B cell (primary cell): Measurements from ENCODE around the gene PDK1. TPM values are rescaled to one million over a fixed set of nuclear protein-coding genes. Genes with fewer than 3 reads are reported as not detected.

Experiments used
- ATAC-seq: fragments of 200-7000 bp; cut with Tn5 transposase; one replicate; pipeline ENCODE4 v1.10.0; 2021; ENCODE audit warnings: low read depth, mild to moderate bottlenecking, moderate number of reproducible peaks, moderate library complexity
- CTCF ChIA-PET: fragments of 350-600 bp; sonication (Branson Sonifier 250); formaldehyde crosslinking; loops from one replicate; lab custom pipeline; 2021; ENCODE audit warnings: antibody characterized with exemption, inconsistent platforms; lab: Charles Lee
- POLR2A ChIA-PET: fragments of 350-600 bp; sonication (Branson Sonifier 250); formaldehyde crosslinking; loops from one replicate; lab custom pipeline; 2021; ENCODE audit warnings: antibody characterized with exemption; lab: Charles Lee
- DNase-seq: peaks from one replicate; pipeline ENCODE4 v3.0.0; 2013
- H2AFZ ChIP-seq: 2 replicates; pipeline ENCODE4 v1.6.1; 2012; ENCODE audit warnings: mild to moderate bottlenecking, low read depth, low read length; ENCODE audit not compliant: insufficient read depth, poor library complexity, severe bottlenecking
- H3K27ac ChIP-seq, 2 donors: 1 replicate in 1 of 2; 2 replicates in 1 of 2; pipeline ENCODE4 v1.5.1; 2012 to 2013; ENCODE audit warnings: low read length in 2 of 2, mild to moderate bottlenecking in 2 of 2, moderate library complexity in 1 of 2
- H3K27me3 ChIP-seq, 4 experiments: fragments of 200-600 bp in 1 of 4; sonication (generic) in 1 of 4; replicated peaks in 1 of 4; 1 replicate in 2 of 4; 2 replicates in 2 of 4; pipeline versions ENCODE4 v1.6.1 to v1.7.0; 2013 to 2016; ENCODE audit warnings: low read length in 3 of 4, mild to moderate bottlenecking in 2 of 4, mixed read lengths in 1 of 4, moderate library complexity in 1 of 4; ENCODE audit not compliant: insufficient read depth in 4 of 4, control insufficient read depth in 3 of 4; ENCODE audit errors: control extremely low read depth in 1 of 4
- H3K36me3 ChIP-seq, 2 experiments: replicated peaks in 1 of 2; 1 replicate in 1 of 2; 2 replicates in 1 of 2; pipeline versions ENCODE4 v1.6.1 to v1.7.1; 2013; ENCODE audit warnings: low read length in 1 of 2; ENCODE audit not compliant: insufficient read depth in 2 of 2, control insufficient read depth in 1 of 2; ENCODE audit errors: control extremely low read depth in 1 of 2, extremely low read depth in 1 of 2
- H3K4me1 ChIP-seq, 2 donors: fragments of 200-600 bp in 1 of 2; sonication (generic) in 1 of 2; 1 replicate in 1 of 2; 2 replicates in 1 of 2; pipeline versions ENCODE4 v1.5.1 to v1.6.1; 2013 to 2017; ENCODE audit warnings: low read length in 2 of 2; ENCODE audit not compliant: control insufficient read depth in 2 of 2, insufficient read depth in 2 of 2
- H3K4me2 ChIP-seq: replicated peaks from 2 replicates; pipeline ENCODE3; 2012; ENCODE audit warnings: mild to moderate bottlenecking, low read depth, low read length; ENCODE audit not compliant: poor library complexity, severe bottlenecking
- H3K4me3 ChIP-seq, 5 experiments: fragments of 200-600 bp in 1 of 5; sonication (generic) in 1 of 5; 1 replicate in 3 of 5; 2 replicates in 2 of 5; pipeline versions ENCODE4 v1.5.1 to v1.7.0; 2011 to 2016; ENCODE audit warnings: low read length in 4 of 5, mild to moderate bottlenecking in 4 of 5, low read depth in 2 of 5, control low read depth in 1 of 5, moderate library complexity in 1 of 5; ENCODE audit not compliant: insufficient read depth in 1 of 5; ENCODE audit errors: control extremely low read depth in 1 of 5, extremely low read depth in 1 of 5
- H3K79me2 ChIP-seq: fragments of 200-600 bp; sonication (generic); one replicate; pipeline ENCODE4 v1.6.0; 2016; ENCODE audit warnings: low read length; ENCODE audit not compliant: control insufficient read depth, insufficient read depth
- H3K9ac ChIP-seq: fragments of 200-600 bp; sonication (generic); 2 replicates; pipeline ENCODE4 v1.6.1; 2017; ENCODE audit warnings: mild to moderate bottlenecking, low read length, moderate library complexity
- H3K9me3 ChIP-seq, 3 donors: one replicate each; pipeline versions ENCODE4 v1.6.1 to v1.7.1; 2013; ENCODE audit warnings: low read length in 2 of 3; ENCODE audit not compliant: control insufficient read depth in 2 of 3, insufficient read depth in 1 of 3; ENCODE audit errors: control extremely low read depth in 1 of 3
- H4K20me1 ChIP-seq: 2 replicates; pipeline ENCODE4 v1.6.0; 2012; ENCODE audit warnings: mild to moderate bottlenecking, low read length; ENCODE audit not compliant: insufficient read depth, control insufficient read depth, poor library complexity, severe bottlenecking
- H3K27ac Mint-ChIP-seq: one replicate; pipeline ENCODE4 v1.8.0; 2021; ENCODE audit warnings: mixed read lengths
- H3K27me3 Mint-ChIP-seq: one replicate; pipeline ENCODE4 v1.8.0; 2021; ENCODE audit warnings: mixed read lengths
- H3K4me1 Mint-ChIP-seq: one replicate; pipeline ENCODE4 v1.8.0; 2021; ENCODE audit warnings: mixed read lengths
- H3K4me3 Mint-ChIP-seq: one replicate; pipeline ENCODE4 v1.8.0; 2021; ENCODE audit warnings: mixed read lengths
- H3K9me3 Mint-ChIP-seq: one replicate; pipeline ENCODE4 v1.8.0; 2022; ENCODE audit warnings: mixed read lengths; ENCODE audit not compliant: insufficient read depth
- CTCF ChIP-seq: fragments of 200-600 bp; IDR thresholded peaks from one replicate; pipeline ENCODE4 v1.8.0; 2022; ENCODE audit warnings: antibody characterized with exemption, mild to moderate bottlenecking
- EZH2 ChIP-seq: IDR thresholded peaks from 2 replicates; pipeline ENCODE4 v1.6.1; 2012; ENCODE audit warnings: borderline replicate concordance, low read depth, mild to moderate bottlenecking, moderate library complexity, low read length; ENCODE audit not compliant: insufficient read depth, poor library complexity, severe bottlenecking
- WGBS: methylation state at CpG from one replicate; pipeline ENCODE4 v1.1.5; 2013; ENCODE audit warnings: missing lambda C conversion rate; ENCODE audit not compliant: insufficient coverage; 5-methylcytosine and 5-hydroxymethylcytosine counted together
- intact Hi-C: fragments of 100-400 bp; cut with micrococcal nuclease; formaldehyde crosslinking; loops from one replicate; pipeline ENCODE4 v1.10.0; 2022
- polyA plus RNA-seq: library from polyadenylated mRNA; depleted of rRNA; stranded (reverse); fragments of >200 nt; gene quantifications from 2 replicates; pipeline ENCODE4 v1.2.3, GENCODE V29; 2012
- total RNA-seq, 2 donors: library from RNA; stranded (reverse); fragments of 120-200 nt in 1 of 2; gene quantifications; 1 replicate in 1 of 2; 2 replicates in 1 of 2; pipeline versions ENCODE4 v1.2.3 to v1.2.4, GENCODE V29; 2013 to 2022

PDK1 gene
- total and polyA plus RNA-seq, 2 donors (not counting 1 experiment from before 2014, with no cell fraction given): 12.5 to 25.5 TPM

- Histone ChIP-seq H3K9me3 (no peaks in the 10 kb centered on the region), H3K27me3 (no peaks in the 10 kb centered on the region), H3K36me3 (peaks cover 0 to 3% of the 10 kb centered on the region in 2 experiments), H2AFZ (peak overlapping the region; percentile 87), H3K27ac (peak overlapping the region; percentile 87 to 92), H3K79me2 (peaks cover 90% of the 10 kb centered on the region), H3K9ac (peak overlapping the region; percentile 84), H3K4me1 (peaks cover 20 to 25% of the 10 kb centered on the region in 2 donors), H4K20me1 (peaks cover 16% of the 10 kb centered on the region), H3K4me3 (peak overlapping the region; percentile 80 to 96 (median 86)), H3K4me2 (peak overlapping the region; percentile 79)
- DNase-seq (peak; percentile 25), ATAC-seq (no peak)
- intact Hi-C loops: loop anchor here (5.0 to 10.0 kb wide), 5 partner anchors 120 to 1930 kb away; partner anchors contain the start of genes DLX2, GPR155, OLA1 and SLC25A12
- H3K4me1 Mint-ChIP-seq: peaks cover 32% of the 10 kb centered on the region
- no peaks in the 10 kb centered on the region for H3K27me3 Mint-ChIP-seq
- ChIA-PET POLR2A (interaction anchor here (0.7 to 1.6 kb wide), 2 partner anchors 452 to 632 kb away, joined by 3 to 4 read pairs; partner anchors contain the start of genes DLX2 and HAT1), CTCF (interaction anchor here (1.2 kb wide), 1 partner anchor 93 kb away, joined by 5 read pairs; no protein-coding TSS in a partner anchor)
- 74% methylated on average over 9 of the region's 18 CpGs for WGBS
- H3K27ac Mint-ChIP-seq: peak overlapping the region; percentile 47
- H3K9me3 Mint-ChIP-seq: no peaks in the 10 kb centered on the region
- peak overlapping the region; percentile 78 for H3K4me3 Mint-ChIP-seq
- TF ChIP-seq CTCF (no peak), EZH2 (no peak)
These were observed 1.3 kb upstream of the PDK1 start for GRCh38 chr2:172554352-172555271.

- ATAC-seq (no peak), DNase-seq (no peak)
- no peaks in the 10 kb centered on the region for H3K27me3 Mint-ChIP-seq
- Histone ChIP-seq H3K27me3 (no peaks in the 10 kb centered on the region), H3K9me3 (no peaks in the 10 kb centered on the region), H2AFZ (peak overlapping the region; percentile 87), H3K4me3 (peak overlapping the region; percentile 80 to 96 (median 86)), H4K20me1 (peaks cover 22% of the 10 kb centered on the region), H3K4me1 (peaks cover 20 to 25% of the 10 kb centered on the region in 2 donors), H3K27ac (peak overlapping the region; percentile 87 to 92), H3K79me2 (peaks cover 91% of the 10 kb centered on the region), H3K9ac (peak overlapping the region; percentile 84), H3K4me2 (peak overlapping the region; percentile 79), H3K36me3 (peaks cover 0 to 9% of the 10 kb centered on the region in 2 experiments)
- TF ChIP-seq EZH2 (no peak), CTCF (no peak)
- H3K4me3 Mint-ChIP-seq: peak overlapping the region; percentile 97
- H3K9me3 Mint-ChIP-seq: no peaks in the 10 kb centered on the region
- CTCF ChIA-PET: interaction anchor here (1.2 kb wide), 1 partner anchor 93 kb away, joined by 5 read pairs; no protein-coding TSS in a partner anchor
- POLR2A ChIA-PET: interaction anchor here (0.7 to 1.6 kb wide), 2 partner anchors 453 to 633 kb away, joined by 3 to 4 read pairs; partner anchors contain the start of genes DLX2 and HAT1
- H3K27ac Mint-ChIP-seq: peak overlapping the region; percentile 96
- 17% methylated on average over 8 of the region's 8 CpGs for WGBS
- intact Hi-C loops: loop anchor here (5.0 to 10.0 kb wide), 5 partner anchors 120 to 1930 kb away; partner anchors contain the start of genes DLX2, GPR155, OLA1 and SLC25A12
- H3K4me1 Mint-ChIP-seq: peaks cover 32% of the 10 kb centered on the region
These were observed 693 bp upstream of the PDK1 start for GRCh38 chr2:172555272-172555521.
